ENCODE measurements around the gene CMTR1. TPM values are rescaled to one million over a fixed set of nuclear protein-coding genes. Genes with fewer than 3 reads are reported as not detected.

The CMTR1 gene
- total and polyA plus RNA-seq, 12 donors, result 13.1 to 37.0 (median 33.1) TPM

DNA sequence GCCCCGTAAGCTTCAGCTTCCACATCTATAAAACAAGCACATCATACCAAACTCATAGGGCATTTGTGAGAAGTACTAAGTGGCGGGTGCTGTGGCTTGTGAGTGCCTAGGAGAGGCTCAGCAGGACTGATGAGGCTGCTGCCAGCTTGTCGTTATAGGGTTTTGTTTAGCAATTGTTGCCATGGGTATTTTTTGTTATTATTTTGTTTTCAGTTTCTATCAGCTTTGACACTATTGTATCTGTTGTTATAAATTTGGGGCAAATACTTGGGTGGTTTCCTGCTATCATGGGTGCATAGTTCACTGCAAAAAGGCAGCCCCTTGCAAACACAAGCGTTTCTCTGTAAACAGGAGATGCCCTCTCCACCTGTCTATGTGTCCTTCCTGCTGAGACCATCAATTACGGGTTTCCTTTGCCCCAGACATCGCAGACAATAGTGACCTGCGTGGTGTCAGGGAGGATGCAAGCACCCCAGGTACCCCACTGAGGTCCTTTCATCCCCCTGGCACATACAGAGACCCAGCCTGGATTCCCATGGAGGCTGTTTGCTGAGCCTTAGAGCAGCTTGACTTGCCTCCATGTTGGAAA is 69.8 kb downstream of the CMTR1 start:
- TF ChIP-seq, protein P1, sequence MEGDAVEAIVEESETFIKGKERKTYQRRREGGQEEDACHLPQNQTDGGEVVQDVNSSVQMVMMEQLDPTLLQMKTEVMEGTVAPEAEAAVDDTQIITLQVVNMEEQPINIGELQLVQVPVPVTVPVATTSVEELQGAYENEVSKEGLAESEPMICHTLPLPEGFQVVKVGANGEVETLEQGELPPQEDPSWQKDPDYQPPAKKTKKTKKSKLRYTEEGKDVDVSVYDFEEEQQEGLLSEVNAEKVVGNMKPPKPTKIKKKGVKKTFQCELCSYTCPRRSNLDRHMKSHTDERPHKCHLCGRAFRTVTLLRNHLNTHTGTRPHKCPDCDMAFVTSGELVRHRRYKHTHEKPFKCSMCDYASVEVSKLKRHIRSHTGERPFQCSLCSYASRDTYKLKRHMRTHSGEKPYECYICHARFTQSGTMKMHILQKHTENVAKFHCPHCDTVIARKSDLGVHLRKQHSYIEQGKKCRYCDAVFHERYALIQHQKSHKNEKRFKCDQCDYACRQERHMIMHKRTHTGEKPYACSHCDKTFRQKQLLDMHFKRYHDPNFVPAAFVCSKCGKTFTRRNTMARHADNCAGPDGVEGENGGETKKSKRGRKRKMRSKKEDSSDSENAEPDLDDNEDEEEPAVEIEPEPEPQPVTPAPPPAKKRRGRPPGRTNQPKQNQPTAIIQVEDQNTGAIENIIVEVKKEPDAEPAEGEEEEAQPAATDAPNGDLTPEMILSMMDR (IDR thresholded peaks at IDR 0.05), result no peak
- intact Hi-C loops (cut with DNase I), result no loop called here
- Histone ChIP-seq H3K4me3 (no peak overlapping the region), H3K27ac (peak overlapping the region in 1 of 10 donors; percentile 77), H3K9me3 (no peaks in the 10 kb centered on the region), H3K4me1 (peaks cover 0 to 24% (median 8%) of the 10 kb centered on the region in 9 donors), H3K27me3 (no peaks in the 10 kb centered on the region), H3K36me3 (no peaks in the 10 kb centered on the region)
- WGBS, 2 donors, result 67% methylated on average over 7 of the region's 7 CpGs
- DNase-seq (no peak), ATAC-seq (no peak)

DNA sequence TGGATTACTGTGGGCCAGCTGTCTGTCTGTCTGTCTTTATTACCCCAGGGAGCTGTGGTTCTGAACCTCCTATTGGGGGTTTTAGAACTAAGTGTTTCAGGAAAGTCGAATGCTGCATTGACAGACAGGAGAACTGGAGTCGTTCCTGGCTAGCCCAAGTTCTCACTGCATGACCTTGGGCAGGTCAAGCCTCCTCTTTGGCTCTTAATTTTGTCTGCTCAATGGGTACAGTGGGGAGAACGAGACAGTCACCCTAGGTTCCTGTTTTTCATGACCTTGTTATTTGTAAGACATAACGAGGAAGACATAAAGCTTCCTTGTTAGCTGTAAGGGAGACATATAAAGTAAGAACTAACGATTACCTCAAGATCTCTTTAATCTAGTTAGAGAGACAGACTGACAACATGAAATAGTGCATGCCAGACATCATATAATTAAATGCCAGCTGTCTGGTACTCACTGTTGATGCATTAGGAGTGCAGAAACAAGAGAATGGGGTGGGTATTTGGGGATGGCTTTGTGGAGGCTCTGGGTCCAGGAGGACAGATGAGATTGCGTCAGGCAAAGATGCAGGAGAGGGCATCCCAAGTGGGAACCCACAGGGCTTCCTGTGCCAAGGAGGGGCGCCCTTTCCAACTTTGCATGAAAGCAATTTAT is 70.4 kb downstream of the CMTR1 start:
- Histone ChIP-seq H3K36me3 (no peaks in the 10 kb centered on the region), H3K9me3 (no peaks in the 10 kb centered on the region), H3K27me3 (no peaks in the 10 kb centered on the region), H3K4me3 (no peak overlapping the region), H3K27ac (peak overlapping the region in 1 of 10 donors; percentile 77), H3K4me1 (peaks cover 0 to 24% (median 8%) of the 10 kb centered on the region in 9 donors)
- TF ChIP-seq, protein P1 (IDR thresholded peaks at IDR 0.05), result no peak
- no peak for DNase-seq
- 65 to 70% methylated on average over 7 of the region's 7 CpGs for WGBS, 2 donors
- no peak for ATAC-seq
- intact Hi-C loops (cut with DNase I), result no loop called here

DNA sequence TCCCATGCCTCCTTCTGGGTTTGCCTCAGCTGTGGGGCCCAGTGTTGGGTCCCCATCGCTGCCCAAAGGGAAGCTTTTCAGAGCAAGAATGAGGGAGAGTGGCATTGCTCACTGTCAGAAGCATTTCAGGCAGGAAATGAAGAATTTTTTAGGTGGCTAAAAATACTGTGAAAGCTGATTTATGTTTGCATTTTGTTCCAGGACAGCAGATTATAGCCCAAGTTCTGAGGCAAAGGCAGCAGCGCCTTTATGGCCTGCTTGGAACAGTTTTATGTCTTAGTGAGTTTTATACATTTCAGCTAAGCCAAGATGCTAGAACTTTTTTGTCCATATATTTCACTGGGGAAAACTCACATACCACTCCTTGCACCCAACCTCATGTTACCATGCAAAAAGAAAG is 71.0 kb downstream of the CMTR1 start:
- WGBS, 2 donors, result 84 to 90% methylated on average over 2 of the region's 2 CpGs
- no peak for DNase-seq
- intact Hi-C loops (cut with DNase I), result no loop called here
- H3K4me1 ChIP-seq, result peaks cover 0 to 20% (median 4%) of the 10 kb centered on the region in 9 donors
- peak overlapping the region in 1 of 10 donors; percentile 77 for H3K27ac ChIP-seq
- H3K27me3 ChIP-seq, result no peaks in the 10 kb centered on the region
- H3K4me3 ChIP-seq, result no peak overlapping the region
- no peaks in the 10 kb centered on the region for H3K36me3 ChIP-seq
- no peak for ATAC-seq
- TF ChIP-seq, protein P1 (IDR thresholded peaks at IDR 0.05), result no peak
- no peaks in the 10 kb centered on the region for H3K9me3 ChIP-seq

DNA sequence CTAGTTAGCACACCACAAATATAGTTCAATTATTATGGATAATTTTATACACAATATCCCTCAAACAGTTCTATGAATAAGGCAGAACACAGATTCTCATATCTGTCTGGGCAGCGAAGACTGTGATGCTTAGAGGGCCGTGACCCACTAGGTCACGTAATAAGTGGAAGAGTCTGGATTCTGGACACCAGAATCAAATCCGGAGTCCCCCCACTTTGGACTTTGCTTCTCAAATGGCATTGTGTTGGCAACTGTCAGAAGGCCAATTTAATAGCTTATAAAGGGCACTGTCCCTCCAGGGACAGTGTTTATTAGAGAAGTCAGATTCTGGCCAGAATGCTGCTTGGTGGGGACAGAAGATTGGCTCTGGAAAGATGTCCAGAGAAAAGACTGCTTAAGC is 73.5 kb downstream of the CMTR1 start:
- DNase-seq, result no peak
- H3K27ac ChIP-seq, result no peak overlapping the region
- intact Hi-C loops (cut with DNase I), result no loop called here

More for the DNA sequence above, 73.5 kb downstream of the CMTR1 start:
- Histone ChIP-seq H3K27me3 (peaks cover 0 to 10% (median 2%) of the 10 kb centered on the region in 7 donors), H3K36me3 (no peaks in the 10 kb centered on the region), H3K9me3 (no peaks in the 10 kb centered on the region), H3K4me3 (no peak overlapping the region), H3K4me1 (peaks cover 0 to 10% (median 0%) of the 10 kb centered on the region in 9 donors)
- 81 to 92% methylated on average over 4 of the region's 4 CpGs for WGBS, 2 donors
- TF ChIP-seq, protein P1 (IDR thresholded peaks at IDR 0.05), result no peak
- no peak for ATAC-seq

Measured in heart right ventricle (tissue), 16 donors.